HFF-Myc (cell line): ENCODE measurements around the gene BLTP2.
"Not testable (repeated sequence)": the region's sequence is repeated elsewhere in the genome, so short reads cannot be mapped to it uniquely, and the experiment has no call there.

ENCODE experiments used
- DNase-seq: peaks from one replicate; pipeline ENCODE4 v3.0.0-alpha.2; 2011; ENCODE audit warnings: low read depth; ENCODE audit errors: extremely low read depth
- H3K4me3 ChIP-seq: replicated peaks from 2 replicates; pipeline ENCODE4 v1.5.1; 2011; ENCODE audit warnings: low read depth, mild to moderate bottlenecking, control low read depth, low read length
- TF ChIP-seq, protein P1 (sequence below): IDR thresholded peaks from 2 replicates; pipeline ENCODE4 v1.5.1; 2012; ENCODE audit warnings: mild to moderate bottlenecking, low read depth, low read length, control low read depth; ENCODE audit errors: missing control alignments

Gene BLTP2

DNA sequence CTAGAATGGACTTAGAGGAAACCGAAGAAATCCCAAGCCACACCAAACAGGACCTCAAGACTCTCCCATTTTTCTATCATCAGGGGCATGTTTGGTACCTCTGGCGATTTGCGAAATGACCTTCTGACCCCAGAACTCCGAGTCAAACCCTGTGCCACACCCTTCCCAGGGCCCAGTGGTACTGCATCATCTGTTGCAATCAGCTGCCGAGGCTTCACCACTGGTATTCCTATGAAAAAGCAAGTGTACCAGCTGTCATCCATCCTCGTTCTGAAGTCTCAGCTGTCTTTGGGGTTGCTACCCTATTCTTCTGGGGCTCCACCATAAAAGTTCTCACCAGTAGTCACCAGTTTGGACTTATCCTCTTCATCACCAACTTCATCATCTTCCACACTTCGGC, 28.7 kb downstream of the BLTP2 start:
- TF ChIP-seq, protein P1, sequence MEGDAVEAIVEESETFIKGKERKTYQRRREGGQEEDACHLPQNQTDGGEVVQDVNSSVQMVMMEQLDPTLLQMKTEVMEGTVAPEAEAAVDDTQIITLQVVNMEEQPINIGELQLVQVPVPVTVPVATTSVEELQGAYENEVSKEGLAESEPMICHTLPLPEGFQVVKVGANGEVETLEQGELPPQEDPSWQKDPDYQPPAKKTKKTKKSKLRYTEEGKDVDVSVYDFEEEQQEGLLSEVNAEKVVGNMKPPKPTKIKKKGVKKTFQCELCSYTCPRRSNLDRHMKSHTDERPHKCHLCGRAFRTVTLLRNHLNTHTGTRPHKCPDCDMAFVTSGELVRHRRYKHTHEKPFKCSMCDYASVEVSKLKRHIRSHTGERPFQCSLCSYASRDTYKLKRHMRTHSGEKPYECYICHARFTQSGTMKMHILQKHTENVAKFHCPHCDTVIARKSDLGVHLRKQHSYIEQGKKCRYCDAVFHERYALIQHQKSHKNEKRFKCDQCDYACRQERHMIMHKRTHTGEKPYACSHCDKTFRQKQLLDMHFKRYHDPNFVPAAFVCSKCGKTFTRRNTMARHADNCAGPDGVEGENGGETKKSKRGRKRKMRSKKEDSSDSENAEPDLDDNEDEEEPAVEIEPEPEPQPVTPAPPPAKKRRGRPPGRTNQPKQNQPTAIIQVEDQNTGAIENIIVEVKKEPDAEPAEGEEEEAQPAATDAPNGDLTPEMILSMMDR: no peak
- DNase-seq: no peak
- H3K4me3 ChIP-seq: no peak overlapping the region

- no peak overlapping the region for H3K4me3 ChIP-seq
- TF ChIP-seq, protein P1: no peak
- no peak for DNase-seq
These were observed 29.6 kb downstream of the BLTP2 start for GRCh38 chr17:28615260-28615940.

- DNase-seq: no peak
- no peak within 1 kb of the TSS for H3K4me3 ChIP-seq
- TF ChIP-seq, protein P1: no peak
These were observed 31.0 kb downstream of the BLTP2 start, which contains the start of gene RSKR for GRCh38 chr17:28613931-28614381. Gene RSKR, minus strand, starts transcription at chr17:28614185. Its CDS starts 24 bp downstream, at chr17:28614161.

DNA sequence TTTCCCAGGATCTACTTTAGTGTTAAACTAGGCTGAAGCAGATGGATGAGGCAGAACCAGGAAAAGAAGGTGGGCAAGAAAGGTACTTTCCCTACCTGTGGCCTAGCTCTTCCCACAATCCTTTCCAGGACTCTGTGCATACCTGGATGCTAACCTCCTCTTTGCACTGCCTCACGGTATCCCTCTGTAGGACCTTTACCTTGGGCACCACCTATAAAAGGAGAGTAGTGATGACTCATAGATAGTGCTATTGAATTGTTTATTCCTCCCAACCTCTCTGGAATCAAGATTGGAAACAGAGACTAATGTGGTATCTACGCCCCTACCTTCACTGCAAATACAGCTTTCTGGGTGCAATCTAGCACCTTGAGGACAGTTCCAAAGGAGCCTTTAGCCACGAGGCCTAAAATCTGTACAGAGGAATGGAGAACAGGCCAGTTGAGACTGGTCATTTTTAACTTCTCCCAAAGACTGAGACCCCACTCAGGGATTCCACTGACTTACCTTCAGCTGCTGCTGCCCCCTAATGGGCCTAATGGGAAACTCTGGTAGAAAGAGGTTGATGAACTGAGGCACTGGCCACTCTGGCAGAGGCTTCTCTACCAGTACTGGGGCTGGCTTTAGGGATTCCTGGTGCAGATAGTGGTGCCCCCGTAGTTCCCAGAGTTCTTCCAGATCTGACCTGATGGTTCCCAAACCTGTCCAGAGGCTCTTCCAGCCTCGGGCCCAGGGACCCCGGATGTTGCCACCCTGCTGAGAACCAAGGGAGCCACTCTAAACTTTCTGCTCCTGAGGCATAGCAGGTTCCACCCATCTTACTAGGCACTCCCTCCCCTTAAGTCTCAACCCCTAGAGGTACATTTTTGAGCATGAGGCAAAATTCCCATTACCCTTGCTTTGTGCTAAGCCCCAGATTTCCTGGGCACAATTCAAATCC, 31.8 kb downstream of the BLTP2 start:
- DNase-seq: no peak
- no peak overlapping the region for H3K4me3 ChIP-seq
- TF ChIP-seq, protein P1: peak; percentile 73

GRCh38 chr17:28612531-28612930, 32.4 kb downstream of the BLTP2 start:
- H3K4me3 ChIP-seq: no peak overlapping the region
- no peak for DNase-seq
- TF ChIP-seq, protein P1: no peak

- DNase-seq: no peak
- TF ChIP-seq, protein P1: no peak
These were observed 34.6 kb downstream of the BLTP2 start for GRCh38 chr17:28610376-28610775.

DNA sequence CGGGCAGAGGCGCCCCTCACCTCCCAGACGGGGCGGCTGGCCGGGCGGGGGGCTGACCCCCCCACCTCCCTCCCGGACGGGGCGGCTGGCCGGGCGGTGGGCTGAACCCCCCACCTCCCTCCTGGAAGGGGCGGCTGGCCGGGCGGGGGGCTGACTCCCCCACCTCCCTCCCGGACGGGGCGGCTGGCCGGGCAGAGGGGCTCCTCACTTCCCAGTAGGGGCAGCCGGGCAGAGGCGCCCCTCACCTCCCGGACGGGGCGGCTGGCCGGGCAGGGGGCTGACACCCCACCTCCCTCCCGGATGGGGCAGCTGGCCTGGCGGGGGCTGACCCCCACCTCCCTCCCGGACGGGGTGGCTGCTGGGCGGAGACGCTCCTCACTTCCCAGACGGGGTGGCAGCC, 40.9 kb downstream of the BLTP2 start:
- H3K4me3 ChIP-seq, DNase-seq: not testable (repeated sequence)

More at GRCh38 chr17:28610376-28610775, 34.6 kb downstream of the BLTP2 start:
- no peak overlapping the region for H3K4me3 ChIP-seq
